HG03442 (cell line): ENCODE results near the gene XRRA1.
A peak's percentile ranks its signal among the peaks of the same experiment; 100 is the strongest.

Source experiments
- ATAC-seq: cut with Tn5 transposase; IDR thresholded peaks from one replicate; pipeline ENCODE4 v1.9.1; 2021; ENCODE audit warnings: mild to moderate bottlenecking, moderate library complexity; ENCODE audit not compliant: unreplicated experiment

Gene XRRA1

GRCh38 chr11:74952752-74953151 is 3.9 kb upstream of the XRRA1 start:
- ATAC-seq = no peak

- ATAC-seq = no peak
Measured at GRCh38 chr11:74951226-74951625, 2.3 kb upstream of the XRRA1 start.

GRCh38 chr11:74950374-74950969 is 1.6 kb upstream of the XRRA1 start:
- no peak for ATAC-seq

GRCh38 chr11:74949753-74950137 is 854 bp upstream of the XRRA1 start:
- ATAC-seq = no peak

GRCh38 chr11:74948546-74948897 is 369 bp downstream of the XRRA1 start:
- peak; percentile 8 for ATAC-seq

- ATAC-seq = no peak
Measured at GRCh38 chr11:74942073-74942759, 6.7 kb downstream of the XRRA1 start.

- ATAC-seq = no peak
Measured at GRCh38 chr11:74941492-74941891, 7.4 kb downstream of the XRRA1 start.

GRCh38 chr11:74937696-74938475 is 11.0 kb downstream of the XRRA1 start:
- no peak for ATAC-seq

- ATAC-seq = no peak
Measured at GRCh38 chr11:74936976-74937375, 11.9 kb downstream of the XRRA1 start.

- ATAC-seq = no peak
Measured at GRCh38 chr11:74936087-74936486, 12.8 kb downstream of the XRRA1 start.

- ATAC-seq = no peak
Measured at GRCh38 chr11:74935285-74935684, 13.6 kb downstream of the XRRA1 start.

GRCh38 chr11:74933765-74934164 is 15.1 kb downstream of the XRRA1 start:
- no peak for ATAC-seq

- ATAC-seq = no peak
Measured at GRCh38 chr11:74932797-74933196, 16.1 kb downstream of the XRRA1 start.

GRCh38 chr11:74932169-74932568 is 16.7 kb downstream of the XRRA1 start:
- ATAC-seq = no peak

GRCh38 chr11:74929431-74930363 is 19.2 kb downstream of the XRRA1 start:
- ATAC-seq = peak; percentile 66

- no peak for ATAC-seq
Measured at GRCh38 chr11:74927496-74927895, 21.4 kb downstream of the XRRA1 start.

- ATAC-seq = no peak
Measured at GRCh38 chr11:74926304-74927030, 22.4 kb downstream of the XRRA1 start.

GRCh38 chr11:74925281-74925680 is 23.6 kb downstream of the XRRA1 start:
- ATAC-seq = no peak

GRCh38 chr11:74923125-74923524 is 25.8 kb downstream of the XRRA1 start:
- no peak for ATAC-seq

GRCh38 chr11:74909812-74910211 is 39.1 kb downstream of the XRRA1 start:
- ATAC-seq = no peak
